Activated naive CD4-positive, alpha-beta T cell treated with anti-CD3 and anti-CD28 coated beads, Interleukin-2, amount 50 U/mL, for 72 hours (primary cell): ENCODE data around the gene EEF1AKMT4. TPM values are rescaled to one million over a fixed set of nuclear protein-coding genes. Genes with fewer than 3 reads are reported as not detected.
A peak's percentile ranks its signal among the peaks of the same experiment; 100 is the strongest.

Experiments
- ATAC-seq, 2 donors: fragments of 150-1000 bp; cut with Tn5 transposase; 2 replicates each; pipeline ENCODE4 v1.10.0; 2021; ENCODE audit warnings: mild to moderate bottlenecking in 2 of 2, moderate library complexity in 2 of 2
- DNase-seq, 2 donors: peaks; one replicate each; pipeline ENCODE4 v3.0.0; 2021 to 2022; ENCODE audit warnings: low spot score in 2 of 2
- H3K27ac Mint-ChIP-seq, 2 donors: one replicate each; pipeline ENCODE4 v1.8.0; 2022; ENCODE audit warnings: mild to moderate bottlenecking in 2 of 2, mixed read lengths in 2 of 2
- H3K36me3 Mint-ChIP-seq, 2 donors: one replicate each; pipeline ENCODE4 v1.8.0; 2022; ENCODE audit warnings: mixed read lengths in 2 of 2
- H3K9me3 Mint-ChIP-seq, 2 donors: one replicate each; pipeline ENCODE4 v1.8.0; 2022; ENCODE audit warnings: mixed read lengths in 2 of 2
- total RNA-seq, 2 donors: library from RNA; stranded (reverse); gene quantifications; one replicate each; pipeline ENCODE4 v1.2.3, GENCODE V29; 2022

Gene EEF1AKMT4
- 1 to 10 TPM; 8.3 to 9.9 TPM for total RNA-seq

DNA sequence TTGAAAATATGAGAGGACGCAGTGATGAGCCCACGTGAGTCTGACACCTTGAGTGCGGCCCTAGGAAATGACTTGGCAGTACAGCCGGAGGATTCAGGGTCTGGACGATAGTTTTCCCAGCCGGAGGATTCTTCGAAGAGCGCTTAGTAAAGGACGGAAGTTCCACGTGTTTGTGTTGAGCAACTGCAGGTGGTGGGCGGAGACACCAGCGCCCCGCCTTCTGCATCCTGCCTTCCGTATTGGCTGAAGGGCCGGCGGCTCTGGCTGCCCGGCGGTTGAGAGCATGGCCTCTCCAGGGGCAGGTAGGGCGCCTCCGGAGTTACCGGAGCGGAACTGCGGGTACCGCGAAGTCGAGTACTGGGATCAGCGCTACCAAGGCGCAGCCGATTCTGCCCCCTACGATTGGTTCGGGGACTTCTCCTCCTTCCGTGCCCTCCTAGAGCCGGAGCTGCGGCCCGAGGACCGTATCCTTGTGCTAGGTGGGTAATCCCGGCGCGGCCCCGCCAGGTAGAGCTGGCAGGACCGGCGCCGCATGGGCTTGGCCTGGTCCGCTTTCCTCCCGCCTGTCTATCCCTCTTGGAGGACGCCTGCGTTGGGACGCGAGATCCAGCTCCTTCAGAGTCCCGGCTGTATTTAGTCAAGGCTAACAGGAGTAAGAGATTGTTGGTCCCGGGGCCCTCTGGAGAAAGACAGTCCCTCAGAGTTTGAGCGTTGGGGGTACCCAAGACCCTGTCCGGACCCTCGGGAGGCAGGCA lies at the start of gene EEF1AKMT4:
TSS of gene EEF1AKMT4 (plus strand) at position 261 of the 755 bp plus-strand sequence. CDS start at position 284, 23 bp downstream.
- H3K36me3 Mint-ChIP-seq = peaks cover 0 to 13% of the 10 kb centered on the region in 2 donors
- no peaks in the 10 kb centered on the region for H3K9me3 Mint-ChIP-seq
- peak; percentile 94 to 96 for DNase-seq
- peak within 1 kb of the TSS; percentile 99 for H3K27ac Mint-ChIP-seq
- ATAC-seq = peak; percentile 91 to 93

GRCh38 chr3:184200825-184201224 lies 48.6 kb upstream of the EEF1AKMT4 start:
- H3K36me3 Mint-ChIP-seq = no peaks in the 10 kb centered on the region
- H3K27ac Mint-ChIP-seq = no peak overlapping the region
- no peak for DNase-seq
- no peaks in the 10 kb centered on the region for H3K9me3 Mint-ChIP-seq
- ATAC-seq = no peak

DNA sequence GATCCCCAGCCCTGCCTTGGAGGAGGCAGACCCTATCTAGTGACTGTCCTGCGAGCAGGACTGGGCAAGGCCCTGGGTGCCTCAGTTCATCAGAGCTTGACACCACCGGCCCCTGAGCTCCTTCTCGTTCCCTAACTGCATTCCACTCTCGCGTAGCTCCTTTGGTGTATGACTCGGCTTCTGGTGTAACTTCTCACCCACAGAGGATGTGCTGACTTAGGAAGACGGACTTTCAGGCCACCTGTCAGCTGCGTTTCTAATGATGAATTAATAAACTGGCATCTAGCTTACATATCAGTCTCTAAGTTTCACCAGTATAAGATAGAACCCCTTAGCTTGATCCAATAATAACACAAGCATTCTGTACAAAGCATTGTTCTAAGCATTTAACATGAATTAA lies 45.9 kb upstream of the EEF1AKMT4 start:
- H3K36me3 Mint-ChIP-seq = no peaks in the 10 kb centered on the region

GRCh38 chr3:184209146-184209923 lies 40.1 kb upstream of the EEF1AKMT4 start:
- DNase-seq (no peak), ATAC-seq (no peak)
- Mint-ChIP-seq H3K36me3 (no peaks in the 10 kb centered on the region), H3K9me3 (no peaks in the 10 kb centered on the region), H3K27ac (no peak overlapping the region)

More for the DNA sequence above, 45.9 kb upstream of the EEF1AKMT4 start:
- no peaks in the 10 kb centered on the region for H3K9me3 Mint-ChIP-seq
- H3K27ac Mint-ChIP-seq = no peak overlapping the region
- ATAC-seq (no peak), DNase-seq (no peak)

DNA sequence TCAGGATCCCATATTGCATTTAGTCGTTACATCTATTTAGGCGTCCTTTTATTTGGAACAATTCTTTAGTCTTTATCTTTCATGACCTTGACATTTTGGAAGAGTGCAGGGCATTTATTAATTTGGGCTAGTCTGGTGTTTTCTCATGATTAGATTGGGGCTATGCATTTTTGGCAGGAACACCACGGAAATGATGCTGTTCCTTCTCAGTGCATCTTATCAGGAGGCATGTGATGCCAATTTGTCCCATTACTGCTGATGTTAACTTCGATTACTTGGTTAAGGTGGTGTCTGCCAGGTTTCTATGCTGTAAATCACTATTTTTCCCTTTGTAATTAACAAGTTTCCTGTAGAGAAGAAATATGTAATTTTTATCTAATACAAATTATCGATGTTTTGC lies 38.2 kb upstream of the EEF1AKMT4 start:
- Mint-ChIP-seq H3K36me3 (no peaks in the 10 kb centered on the region), H3K27ac (no peak overlapping the region), H3K9me3 (no peaks in the 10 kb centered on the region)
- no peak for DNase-seq
- ATAC-seq = no peak

- no peak for ATAC-seq
- no peak overlapping the region for H3K27ac Mint-ChIP-seq
- no peaks in the 10 kb centered on the region for H3K36me3 Mint-ChIP-seq
- no peak for DNase-seq
- H3K9me3 Mint-ChIP-seq = no peaks in the 10 kb centered on the region
Measured at GRCh38 chr3:184211718-184212117, 37.8 kb upstream of the EEF1AKMT4 start.

DNA sequence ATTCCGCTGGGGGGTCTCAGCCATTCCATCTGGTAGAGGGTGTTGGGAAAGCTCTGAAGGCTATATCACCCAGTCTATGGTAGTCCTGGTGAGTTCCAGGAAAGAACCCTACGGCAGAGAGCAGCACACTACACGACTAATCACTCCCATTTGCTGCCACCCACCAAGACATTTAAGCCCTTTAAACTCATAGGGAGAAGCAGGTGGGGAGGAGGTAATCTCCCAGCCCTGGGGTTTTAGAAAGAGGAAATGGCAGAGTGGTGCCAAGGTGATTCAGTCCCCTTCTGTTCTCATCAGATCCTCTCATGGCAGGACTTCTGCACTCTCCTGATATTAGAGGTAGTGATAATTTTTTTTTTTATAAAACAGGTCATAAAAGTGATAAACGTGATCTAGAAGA lies 30.7 kb upstream of the EEF1AKMT4 start:
- Mint-ChIP-seq H3K36me3 (no peaks in the 10 kb centered on the region), H3K27ac (no peak overlapping the region), H3K9me3 (no peaks in the 10 kb centered on the region)
- no peak for DNase-seq
- no peak for ATAC-seq

- Mint-ChIP-seq H3K27ac (no peak overlapping the region), H3K36me3 (no peaks in the 10 kb centered on the region), H3K9me3 (no peaks in the 10 kb centered on the region)
- DNase-seq = no peak
- ATAC-seq = no peak
Measured at GRCh38 chr3:184222521-184222920, 27.0 kb upstream of the EEF1AKMT4 start.

GRCh38 chr3:184223946-184224345 lies 25.5 kb upstream of the EEF1AKMT4 start:
- ATAC-seq (no peak), DNase-seq (no peak)
- Mint-ChIP-seq H3K36me3 (no peaks in the 10 kb centered on the region), H3K9me3 (no peaks in the 10 kb centered on the region), H3K27ac (no peak overlapping the region)

DNA sequence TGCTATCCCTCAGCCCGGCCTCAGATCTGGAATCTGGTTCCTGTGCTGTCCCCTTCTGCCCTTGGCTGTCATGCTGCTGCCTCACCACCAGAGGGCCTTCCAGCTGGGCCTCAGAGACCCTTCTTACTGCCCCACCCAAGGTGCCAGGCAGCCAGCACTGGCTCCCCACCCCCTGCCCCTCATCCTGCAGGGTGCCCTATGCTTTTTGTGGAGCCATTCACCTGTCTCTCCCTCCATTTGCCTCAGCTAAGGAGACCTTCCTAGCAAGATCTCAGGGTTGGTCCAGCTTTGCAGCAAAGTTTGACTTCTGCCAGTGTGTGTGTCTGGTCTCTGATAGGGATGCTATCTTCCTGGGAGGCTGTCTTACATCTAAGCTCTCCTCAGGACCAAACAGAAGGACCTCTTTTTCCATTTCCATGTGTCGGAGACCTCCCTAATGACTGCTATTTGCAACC lies 22.0 kb upstream of the EEF1AKMT4 start:
- peak; percentile 64 to 77 for ATAC-seq
- H3K9me3 Mint-ChIP-seq = no peaks in the 10 kb centered on the region
- peaks cover 0 to 8% of the 10 kb centered on the region in 2 donors for H3K36me3 Mint-ChIP-seq
- H3K27ac Mint-ChIP-seq = no peak overlapping the region
- DNase-seq = peak in 1 of 2 donors; percentile 71

GRCh38 chr3:184228376-184229137 lies 20.9 kb upstream of the EEF1AKMT4 start:
- ATAC-seq (no peak), DNase-seq (no peak)
- H3K27ac Mint-ChIP-seq = no peak overlapping the region
- peaks cover 0 to 8% of the 10 kb centered on the region in 2 donors for H3K36me3 Mint-ChIP-seq
- H3K9me3 Mint-ChIP-seq = no peaks in the 10 kb centered on the region

DNA sequence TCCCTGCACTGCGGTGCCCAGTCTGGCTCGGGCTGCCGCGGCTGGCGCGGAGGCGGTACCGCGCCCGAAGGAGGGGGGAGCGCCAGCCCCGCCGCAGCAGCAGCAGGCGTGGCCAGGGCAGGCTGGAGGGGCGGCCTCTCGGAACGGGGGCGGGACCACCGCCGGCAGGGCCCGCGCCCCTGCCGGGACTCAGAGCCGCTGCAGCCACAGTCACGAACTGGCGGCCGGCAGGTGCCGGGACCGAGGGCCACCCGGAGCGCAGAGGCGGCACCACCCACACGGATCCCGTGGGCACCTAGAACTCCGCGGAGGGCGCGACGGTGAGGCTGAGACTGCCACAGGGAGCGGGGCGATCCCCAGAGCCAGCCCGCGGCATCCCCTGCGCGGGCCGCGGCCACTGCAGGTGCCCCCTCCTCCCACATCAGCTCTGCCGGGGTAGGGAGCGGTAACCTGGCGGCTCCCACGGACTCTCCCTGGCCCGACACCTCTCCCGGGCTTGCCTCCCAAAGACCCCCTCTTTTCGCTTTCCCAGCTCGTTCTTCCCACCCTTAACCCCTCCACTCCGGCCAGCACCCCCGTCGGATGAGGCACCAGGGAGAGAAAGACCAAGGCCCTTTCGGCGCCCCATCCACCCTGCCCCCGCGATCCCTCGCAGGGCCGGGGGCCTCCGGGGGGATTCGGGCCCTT lies 19.9 kb upstream of the EEF1AKMT4 start, which contains the start of gene VWA5B2:
TSS of gene VWA5B2 (plus strand) at position 192 of the 687 bp plus-strand sequence. CDS start 944 bp downstream, outside the sequence.
- no peaks in the 10 kb centered on the region for H3K9me3 Mint-ChIP-seq
- peaks cover 0 to 8% of the 10 kb centered on the region in 2 donors for H3K36me3 Mint-ChIP-seq
- H3K27ac Mint-ChIP-seq = no peak within 1 kb of the TSS
- ATAC-seq (peak; percentile 67 to 92), DNase-seq (peak in 1 of 2 donors; percentile 69)

- Mint-ChIP-seq H3K36me3 (peaks cover 0 to 8% of the 10 kb centered on the region in 2 donors), H3K27ac (no peak overlapping the region), H3K9me3 (no peaks in the 10 kb centered on the region)
- no peak for DNase-seq
- no peak for ATAC-seq
Measured at GRCh38 chr3:184230081-184230602, 19.3 kb upstream of the EEF1AKMT4 start.

DNA sequence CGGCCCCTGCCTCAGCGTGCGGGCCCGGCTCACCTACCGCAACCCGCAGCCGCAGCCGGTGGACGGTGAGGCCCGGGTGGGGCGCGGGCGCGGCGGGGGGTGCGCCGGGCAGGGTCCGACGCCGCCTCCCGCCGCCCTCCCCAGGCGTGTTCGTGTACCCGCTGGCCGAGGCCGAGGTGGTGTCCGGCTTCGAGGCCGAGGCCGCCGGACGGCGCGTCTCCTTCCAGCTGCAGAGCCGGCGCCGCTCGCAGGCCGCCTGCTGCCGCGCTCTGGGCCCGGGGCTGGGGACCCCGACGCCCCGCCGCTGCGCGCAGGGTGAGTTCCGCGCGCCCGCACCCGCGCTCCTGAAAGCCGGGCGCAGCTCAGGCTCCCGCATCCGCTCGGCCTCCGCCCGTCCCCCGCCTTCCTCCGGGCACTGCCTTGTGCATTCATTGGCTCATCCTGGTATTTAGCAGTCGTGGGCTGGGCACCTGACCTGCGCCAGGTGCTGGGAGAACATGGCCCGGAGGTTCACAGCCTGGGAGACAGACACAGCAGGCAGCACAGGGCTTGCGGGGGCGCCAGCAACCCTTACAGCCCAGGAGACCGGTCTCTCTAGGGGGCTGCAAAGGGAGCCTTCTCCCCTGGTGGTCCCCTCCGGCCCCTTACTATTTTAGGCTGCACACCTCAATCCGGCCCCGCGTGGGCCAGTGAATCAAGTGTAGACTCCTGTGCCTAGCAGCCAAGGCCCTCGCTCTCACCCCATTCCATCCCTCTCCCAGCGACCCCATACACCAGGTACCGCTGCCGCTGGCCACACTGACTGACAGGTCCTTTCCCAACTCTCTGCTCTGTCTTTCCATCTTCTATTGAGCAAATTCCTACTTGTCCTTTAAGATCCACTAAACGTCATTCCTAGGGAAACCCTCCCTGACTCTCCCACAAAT lies 18.6 kb upstream of the EEF1AKMT4 start:
- Mint-ChIP-seq H3K36me3 (peaks cover 0 to 8% of the 10 kb centered on the region in 2 donors), H3K27ac (no peak overlapping the region), H3K9me3 (no peaks in the 10 kb centered on the region)
- no peak for ATAC-seq
- no peak for DNase-seq

DNA sequence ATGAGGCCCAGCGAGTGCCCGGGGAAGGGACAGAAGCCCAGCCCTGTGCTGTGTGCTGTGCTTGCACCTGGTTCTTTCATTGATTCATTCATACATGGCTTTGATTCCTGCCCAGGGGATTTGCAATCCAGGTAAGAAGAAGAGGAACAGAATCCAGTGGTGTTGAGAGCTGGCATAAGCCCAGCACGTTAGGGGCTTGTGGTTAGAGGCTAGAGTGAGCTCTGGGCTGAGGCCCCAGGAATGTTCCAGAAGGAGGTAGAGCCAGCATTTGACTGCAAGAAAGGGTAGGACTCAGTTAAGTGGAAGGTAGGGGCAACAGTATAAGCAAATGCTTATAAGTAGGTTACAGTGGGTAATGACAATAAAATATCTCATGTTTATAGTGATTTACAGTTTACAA lies 17.8 kb upstream of the EEF1AKMT4 start:
- H3K27ac Mint-ChIP-seq = no peak overlapping the region
- no peaks in the 10 kb centered on the region for H3K9me3 Mint-ChIP-seq
- peaks cover 0 to 8% of the 10 kb centered on the region in 2 donors for H3K36me3 Mint-ChIP-seq
- no peak for DNase-seq
- no peak for ATAC-seq
